ENCODE data around the gene CFAP299. TPM values are rescaled to one million over a fixed set of nuclear protein-coding genes. Genes with fewer than 3 reads are reported as not detected.

The CFAP299 gene
- total and polyA plus RNA-seq, 2 of the 8 experiments (the other 6 are each of a cell fraction or from before 2014, with no cell fraction given): not detected

DNA sequence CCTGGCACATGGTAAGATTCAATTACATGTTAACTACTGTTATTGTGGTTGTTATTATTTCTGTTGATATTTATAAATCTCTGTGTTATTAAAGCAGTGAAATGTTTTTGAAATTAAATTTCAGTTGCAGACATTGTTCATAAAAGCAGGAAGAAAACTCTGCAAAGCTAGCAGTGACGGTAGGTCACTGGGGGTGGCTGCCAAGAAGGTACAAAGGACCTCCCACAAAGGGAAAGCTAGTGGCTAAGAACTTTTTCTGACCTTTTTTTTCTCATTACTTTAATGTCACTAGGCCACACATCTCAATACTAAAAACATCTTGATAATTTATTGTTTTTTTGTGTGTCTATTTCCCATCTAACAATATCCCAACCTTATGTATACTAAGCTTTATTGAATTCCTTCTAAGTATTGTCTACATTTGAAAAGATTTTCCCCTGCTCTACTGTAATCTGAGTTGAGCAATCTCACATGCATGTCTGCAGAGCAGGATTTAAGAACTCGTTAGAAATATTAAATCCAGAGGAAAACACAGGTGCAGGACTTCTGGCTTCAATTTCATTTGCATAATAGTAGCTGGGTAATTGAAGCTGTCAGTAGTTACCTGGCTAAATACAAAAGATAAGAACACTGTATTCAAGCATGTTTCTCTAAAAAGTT lies 197.3 kb downstream of the CFAP299 start (continued):
- TF ChIP-seq, protein P1, sequence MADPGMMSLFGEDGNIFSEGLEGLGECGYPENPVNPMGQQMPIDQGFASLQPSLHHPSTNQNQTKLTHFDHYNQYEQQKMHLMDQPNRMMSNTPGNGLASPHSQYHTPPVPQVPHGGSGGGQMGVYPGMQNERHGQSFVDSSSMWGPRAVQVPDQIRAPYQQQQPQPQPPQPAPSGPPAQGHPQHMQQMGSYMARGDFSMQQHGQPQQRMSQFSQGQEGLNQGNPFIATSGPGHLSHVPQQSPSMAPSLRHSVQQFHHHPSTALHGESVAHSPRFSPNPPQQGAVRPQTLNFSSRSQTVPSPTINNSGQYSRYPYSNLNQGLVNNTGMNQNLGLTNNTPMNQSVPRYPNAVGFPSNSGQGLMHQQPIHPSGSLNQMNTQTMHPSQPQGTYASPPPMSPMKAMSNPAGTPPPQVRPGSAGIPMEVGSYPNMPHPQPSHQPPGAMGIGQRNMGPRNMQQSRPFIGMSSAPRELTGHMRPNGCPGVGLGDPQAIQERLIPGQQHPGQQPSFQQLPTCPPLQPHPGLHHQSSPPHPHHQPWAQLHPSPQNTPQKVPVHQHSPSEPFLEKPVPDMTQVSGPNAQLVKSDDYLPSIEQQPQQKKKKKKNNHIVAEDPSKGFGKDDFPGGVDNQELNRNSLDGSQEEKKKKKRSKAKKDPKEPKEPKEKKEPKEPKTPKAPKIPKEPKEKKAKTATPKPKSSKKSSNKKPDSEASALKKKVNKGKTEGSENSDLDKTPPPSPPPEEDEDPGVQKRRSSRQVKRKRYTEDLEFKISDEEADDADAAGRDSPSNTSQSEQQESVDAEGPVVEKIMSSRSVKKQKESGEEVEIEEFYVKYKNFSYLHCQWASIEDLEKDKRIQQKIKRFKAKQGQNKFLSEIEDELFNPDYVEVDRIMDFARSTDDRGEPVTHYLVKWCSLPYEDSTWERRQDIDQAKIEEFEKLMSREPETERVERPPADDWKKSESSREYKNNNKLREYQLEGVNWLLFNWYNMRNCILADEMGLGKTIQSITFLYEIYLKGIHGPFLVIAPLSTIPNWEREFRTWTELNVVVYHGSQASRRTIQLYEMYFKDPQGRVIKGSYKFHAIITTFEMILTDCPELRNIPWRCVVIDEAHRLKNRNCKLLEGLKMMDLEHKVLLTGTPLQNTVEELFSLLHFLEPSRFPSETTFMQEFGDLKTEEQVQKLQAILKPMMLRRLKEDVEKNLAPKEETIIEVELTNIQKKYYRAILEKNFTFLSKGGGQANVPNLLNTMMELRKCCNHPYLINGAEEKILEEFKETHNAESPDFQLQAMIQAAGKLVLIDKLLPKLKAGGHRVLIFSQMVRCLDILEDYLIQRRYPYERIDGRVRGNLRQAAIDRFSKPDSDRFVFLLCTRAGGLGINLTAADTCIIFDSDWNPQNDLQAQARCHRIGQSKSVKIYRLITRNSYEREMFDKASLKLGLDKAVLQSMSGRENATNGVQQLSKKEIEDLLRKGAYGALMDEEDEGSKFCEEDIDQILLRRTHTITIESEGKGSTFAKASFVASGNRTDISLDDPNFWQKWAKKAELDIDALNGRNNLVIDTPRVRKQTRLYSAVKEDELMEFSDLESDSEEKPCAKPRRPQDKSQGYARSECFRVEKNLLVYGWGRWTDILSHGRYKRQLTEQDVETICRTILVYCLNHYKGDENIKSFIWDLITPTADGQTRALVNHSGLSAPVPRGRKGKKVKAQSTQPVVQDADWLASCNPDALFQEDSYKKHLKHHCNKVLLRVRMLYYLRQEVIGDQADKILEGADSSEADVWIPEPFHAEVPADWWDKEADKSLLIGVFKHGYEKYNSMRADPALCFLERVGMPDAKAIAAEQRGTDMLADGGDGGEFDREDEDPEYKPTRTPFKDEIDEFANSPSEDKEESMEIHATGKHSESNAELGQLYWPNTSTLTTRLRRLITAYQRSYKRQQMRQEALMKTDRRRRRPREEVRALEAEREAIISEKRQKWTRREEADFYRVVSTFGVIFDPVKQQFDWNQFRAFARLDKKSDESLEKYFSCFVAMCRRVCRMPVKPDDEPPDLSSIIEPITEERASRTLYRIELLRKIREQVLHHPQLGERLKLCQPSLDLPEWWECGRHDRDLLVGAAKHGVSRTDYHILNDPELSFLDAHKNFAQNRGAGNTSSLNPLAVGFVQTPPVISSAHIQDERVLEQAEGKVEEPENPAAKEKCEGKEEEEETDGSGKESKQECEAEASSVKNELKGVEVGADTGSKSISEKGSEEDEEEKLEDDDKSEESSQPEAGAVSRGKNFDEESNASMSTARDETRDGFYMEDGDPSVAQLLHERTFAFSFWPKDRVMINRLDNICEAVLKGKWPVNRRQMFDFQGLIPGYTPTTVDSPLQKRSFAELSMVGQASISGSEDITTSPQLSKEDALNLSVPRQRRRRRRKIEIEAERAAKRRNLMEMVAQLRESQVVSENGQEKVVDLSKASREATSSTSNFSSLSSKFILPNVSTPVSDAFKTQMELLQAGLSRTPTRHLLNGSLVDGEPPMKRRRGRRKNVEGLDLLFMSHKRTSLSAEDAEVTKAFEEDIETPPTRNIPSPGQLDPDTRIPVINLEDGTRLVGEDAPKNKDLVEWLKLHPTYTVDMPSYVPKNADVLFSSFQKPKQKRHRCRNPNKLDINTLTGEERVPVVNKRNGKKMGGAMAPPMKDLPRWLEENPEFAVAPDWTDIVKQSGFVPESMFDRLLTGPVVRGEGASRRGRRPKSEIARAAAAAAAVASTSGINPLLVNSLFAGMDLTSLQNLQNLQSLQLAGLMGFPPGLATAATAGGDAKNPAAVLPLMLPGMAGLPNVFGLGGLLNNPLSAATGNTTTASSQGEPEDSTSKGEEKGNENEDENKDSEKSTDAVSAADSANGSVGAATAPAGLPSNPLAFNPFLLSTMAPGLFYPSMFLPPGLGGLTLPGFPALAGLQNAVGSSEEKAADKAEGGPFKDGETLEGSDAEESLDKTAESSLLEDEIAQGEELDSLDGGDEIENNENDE (IDR thresholded peaks at IDR 0.05; ENCODE audit: insufficient replicate concordance, low read length): peak; percentile 47
- TF ChIP-seq CREB1 (IDR thresholded peaks at IDR 0.05): no peak
- TF ChIP-seq ASH2L (IDR thresholded peaks at IDR 0.05; ENCODE audit: low read length): no peak
- TF ChIP-seq RXRA (IDR thresholded peaks at IDR 0.05; ENCODE audit: insufficient read depth, low read depth, low read length): no peak
- TF ChIP-seq NANOG (IDR thresholded peaks at IDR 0.05; ENCODE audit: insufficient read depth, low read depth, low read length, poor library complexity, severe bottlenecking): no peak
- no peak for TF ChIP-seq SAP30 (IDR thresholded peaks at IDR 0.05; ENCODE audit: insufficient read depth, insufficient replicate concordance, low read length)
- TF ChIP-seq CEBPB (IDR thresholded peaks at IDR 0.05; ENCODE audit: low read depth, low read length): peak; percentile 52; the same call in 1 of the 2 replicates
